HCT116 (cell line): ENCODE data around the gene IQCH. TPM values are rescaled to one million over a fixed set of nuclear protein-coding genes. Genes with fewer than 3 reads are reported as not detected.

Experiments
- ATAC-seq: fragments of 200-7000 bp; cut with Tn5 transposase; 2 replicates; pipeline ENCODE4 v1.9.1; 2020; ENCODE audit warnings: mild to moderate bottlenecking, moderate library complexity
- BruUV-seq: library from RNA; stranded (reverse); fragments of 400-500 nt; replicated peaks from 2 replicates; lab custom pipeline; 2021; lab: Mats Ljungman, UMichigan
- CTCF ChIA-PET: fragments of 300-600 bp; sonication (Branson Sonifier 250); formaldehyde crosslinking; loops from one replicate; lab custom pipeline; 2021; ENCODE audit warnings: antibody characterized with exemption; lab: Charles Lee
- POLR2A ChIA-PET: fragments of 300-600, 350-600 bp; sonication (Branson Sonifier 250); formaldehyde crosslinking; loops from one replicate; lab custom pipeline; 2021; ENCODE audit warnings: antibody characterized with exemption; lab: Charles Lee
- RAD21 ChIA-PET, 2 experiments: fragments of 300-600 bp; sonication (Branson Sonifier 250); formaldehyde crosslinking; loops; one replicate each; lab custom pipeline; 2023; ENCODE audit warnings: low total read pairs in 2 of 2; ENCODE audit not compliant: uncharacterized antibody in 2 of 2, unreplicated experiment in 2 of 2, low non-redundant PET in 1 of 2; lab: Charles Lee
- DNase-seq: peaks from one replicate; pipeline ENCODE4 v3.0.0-alpha.2; 2010; ENCODE audit warnings: low read depth, low spot score
- H2AFZ ChIP-seq: fragments of 200-600 bp; shearing (Covaris generic), sonication (generic); 2 replicates; pipeline ENCODE4 v1.6.1; 2017; ENCODE audit warnings: low read depth, mixed run types, mixed read lengths, antibody characterized with exemption, low read length; ENCODE audit not compliant: poor library complexity, severe bottlenecking
- H3K27ac ChIP-seq: 2 replicates; pipeline ENCODE4 v1.5.1; 2012; ENCODE audit warnings: low read depth, low read length
- H3K27me3 ChIP-seq: fragments of 200-600 bp; sonication (generic); 2 replicates; pipeline ENCODE4 v1.6.1; 2016; ENCODE audit warnings: mixed run types, low read length, mixed read lengths; ENCODE audit not compliant: insufficient read depth
- H3K36me3 ChIP-seq, 2 experiments: fragments of 200-500 bp in 1 of 2; fragments of 200-600 bp in 1 of 2; sonication (Bioruptor generic) in 1 of 2; sonication (generic) in 1 of 2; 2 replicates each; pipeline versions ENCODE4 v1.5.1 to v1.6.1; 2014 to 2016; ENCODE audit warnings: low read length in 2 of 2, inconsistent platforms in 1 of 2, mixed read lengths in 1 of 2, mixed run types in 1 of 2; ENCODE audit not compliant: insufficient read depth in 2 of 2, control insufficient read depth in 1 of 2
- H3K4me1 ChIP-seq, 2 experiments: fragments of 200-600 bp in 1 of 2; sonication (generic) in 1 of 2; 2 replicates each; pipeline versions ENCODE4 v1.5.1 to v1.6.1; 2012 to 2017; ENCODE audit warnings: low read length in 2 of 2, inconsistent platforms in 1 of 2, mild to moderate bottlenecking in 1 of 2, mixed read lengths in 1 of 2, mixed run types in 1 of 2, moderate library complexity in 1 of 2; ENCODE audit not compliant: insufficient read depth in 2 of 2, control insufficient read depth in 1 of 2
- H3K4me2 ChIP-seq: fragments of 200-600 bp; sonication (generic); 2 replicates; pipeline ENCODE4 v1.6.1; 2017; ENCODE audit warnings: mixed run types, low read length, mixed read lengths
- H3K4me3 ChIP-seq, 2 experiments: fragments of 200-600 bp in 1 of 2; sonication (generic) in 1 of 2; replicated peaks in 1 of 2; 2 replicates each; pipeline ENCODE4 v1.5.1; 2011 to 2016; ENCODE audit warnings: low read length in 2 of 2, control low read depth in 1 of 2, low read depth in 1 of 2, mild to moderate bottlenecking in 1 of 2, mixed read lengths in 1 of 2, mixed run types in 1 of 2
- H3K79me2 ChIP-seq: fragments of 200-600 bp; sonication (generic); 2 replicates; pipeline ENCODE4 v1.6.1; 2017; ENCODE audit warnings: mild to moderate bottlenecking, mixed run types, low read length, moderate library complexity, mixed read lengths; ENCODE audit not compliant: insufficient read depth
- H3K9ac ChIP-seq: fragments of 200-600 bp; sonication (generic); 2 replicates; pipeline ENCODE4 v1.6.1; 2016; ENCODE audit warnings: low read length, mixed read lengths
- H3K9me2 ChIP-seq: fragments of 200-600 bp; sonication (generic), shearing (Covaris generic); 2 replicates; pipeline ENCODE4 v1.6.1; 2017; ENCODE audit warnings: mixed run types, mild to moderate bottlenecking, moderate library complexity; ENCODE audit not compliant: insufficient read depth
- H3K9me3 ChIP-seq, 2 experiments: fragments of 200-500 bp in 1 of 2; fragments of 200-600 bp in 1 of 2; sonication (Bioruptor generic) in 1 of 2; sonication (generic) in 1 of 2; 2 replicates each; pipeline ENCODE4 v1.6.1; 2014 to 2017; ENCODE audit warnings: low read length in 2 of 2, mixed read lengths in 2 of 2, inconsistent platforms in 1 of 2, low read depth in 1 of 2, mild to moderate bottlenecking in 1 of 2, mixed run types in 1 of 2, moderate library complexity in 1 of 2; ENCODE audit not compliant: control insufficient read depth in 1 of 2, insufficient read depth in 1 of 2
- H4K20me1 ChIP-seq: fragments of 200-600 bp; sonication (generic), shearing (Covaris generic); 2 replicates; pipeline ENCODE4 v1.6.1; 2017; ENCODE audit warnings: mixed run types, mild to moderate bottlenecking, moderate library complexity; ENCODE audit not compliant: insufficient read depth
- ATF3 ChIP-seq: IDR thresholded peaks from 2 replicates; pipeline ENCODE4 v1.6.1; 2012
- CBX3 ChIP-seq: IDR thresholded peaks from 2 replicates; pipeline ENCODE4 v1.6.1; 2012; ENCODE audit warnings: low read depth
- CTCF ChIP-seq, 3 experiments: fragments of 200-600 bp in 1 of 3; sonication (generic) in 1 of 3; IDR thresholded peaks in 2 of 3; conservative IDR thresholded peaks in 1 of 3; 2 replicates each; pipeline ENCODE4 v1.5.1; 2012 to 2017; ENCODE audit warnings: low read depth in 2 of 3, low read length in 2 of 3, antibody characterized with exemption in 1 of 3, borderline replicate concordance in 1 of 3, control low read depth in 1 of 3, mild to moderate bottlenecking in 1 of 3, mixed read lengths in 1 of 3, mixed run types in 1 of 3, moderate library complexity in 1 of 3; ENCODE audit not compliant: insufficient read depth in 1 of 3
- ELF1 ChIP-seq: IDR thresholded peaks from 2 replicates; pipeline ENCODE4 v1.6.1; 2012; ENCODE audit warnings: low read depth, borderline replicate concordance
- JUND ChIP-seq: IDR thresholded peaks from 2 replicates; pipeline ENCODE4 v1.6.1; 2012
- POLR2A ChIP-seq: IDR thresholded peaks from 2 replicates; pipeline ENCODE4 v1.7.0; 2011; ENCODE audit warnings: borderline replicate concordance; ENCODE audit not compliant: insufficient read depth, insufficient read length; ENCODE audit errors: extremely low read depth
- SP1 ChIP-seq: IDR thresholded peaks from 2 replicates; pipeline ENCODE4 v1.6.1; 2012; ENCODE audit warnings: low read depth
- YY1 ChIP-seq: IDR thresholded peaks from 2 replicates; pipeline ENCODE4 v1.6.1; 2011; ENCODE audit warnings: low read length, low read depth, moderate library complexity, mild to moderate bottlenecking; ENCODE audit not compliant: insufficient replicate concordance; ENCODE audit errors: extremely low read depth
- ZBTB33 ChIP-seq: IDR thresholded peaks from 2 replicates; pipeline ENCODE4 v1.6.1; 2011; ENCODE audit warnings: mild to moderate bottlenecking, low read length, moderate library complexity; ENCODE audit not compliant: insufficient replicate concordance; ENCODE audit errors: extremely low read depth
- intact Hi-C: fragments of 100-400 bp; cut with micrococcal nuclease; formaldehyde crosslinking; loops from 2 replicates; pipeline ENCODE4 v1.10.0; 2022
- total RNA-seq: library from RNA; stranded (reverse); gene quantifications from one replicate; pipeline ENCODE4 v1.2.1, GENCODE V29; 2021; ENCODE audit not compliant: unreplicated experiment

The IQCH gene
- total RNA-seq, 1 experiment from 2014 or later, result 4.6 TPM

GRCh38 chr15:67253549-67254237 lies 893 bp upstream of the IQCH start:
- ChIA-PET RAD21 (no interaction called here), CTCF (interaction anchor here (1.5 kb wide), 1 partner anchor 13 kb away, joined by 3 read pairs; no protein-coding TSS in a partner anchor), POLR2A (interaction anchor here (1.5 kb wide), 1 partner anchor 105 kb away, joined by 3 read pairs; no protein-coding TSS in a partner anchor)
- H3K27me3 ChIP-seq, result no peaks in the 10 kb centered on the region
- DNase-seq, result no peak
- H3K4me2 ChIP-seq, result peak overlapping the region; percentile 74
- H3K36me3 ChIP-seq, result no peaks in the 10 kb centered on the region
- TSS peak; percentile 58 for BruUV-seq
- H3K4me3 ChIP-seq, result peak overlapping the region; percentile 77 to 96
- no peak overlapping the region for H2AFZ ChIP-seq
- no peak for ATAC-seq
- H3K9me3 ChIP-seq, result no peaks in the 10 kb centered on the region
- H3K9me2 ChIP-seq, result no peaks in the 10 kb centered on the region
- peak overlapping the region; percentile 87 for H3K9ac ChIP-seq
- intact Hi-C loops, result loop anchor here (10.0 kb wide), 1 partner anchor 1459 kb away; the partner anchor contains the start of gene DENND4A
- H3K79me2 ChIP-seq, result peaks cover 56% of the 10 kb centered on the region
- H3K27ac ChIP-seq, result peak overlapping the region; percentile 60
- peaks cover 7 to 21% of the 10 kb centered on the region in 2 experiments; a peak in 3 of 4 replicates for H3K4me1 ChIP-seq
- H4K20me1 ChIP-seq, result no peaks in the 10 kb centered on the region
- TF ChIP-seq YY1 (no peak), ELF1 (no peak), JUND (no peak)

- Histone ChIP-seq H3K79me2 (peaks cover 33% of the 10 kb centered on the region), H2AFZ (no peak overlapping the region), H3K9me3 (no peaks in the 10 kb centered on the region), H3K4me1 (peaks cover 7 to 21% of the 10 kb centered on the region in 2 experiments; a peak in 3 of 4 replicates), H3K27ac (no peak overlapping the region), H3K27me3 (no peaks in the 10 kb centered on the region), H3K9ac (no peak overlapping the region), H3K9me2 (no peaks in the 10 kb centered on the region), H3K4me3 (no peak overlapping the region), H4K20me1 (no peaks in the 10 kb centered on the region), H3K4me2 (peak overlapping the region; percentile 74), H3K36me3 (no peaks in the 10 kb centered on the region)
- no peak for DNase-seq
- RAD21 ChIA-PET, result interaction anchor here in 1 of 2 experiments (0.7 kb wide), 1 partner anchor 105 kb away, joined by 3 read pairs; no protein-coding TSS in a partner anchor
- ATAC-seq, result no peak
- CTCF ChIA-PET, result no interaction called here
- BruUV-seq, result no TSS peak
- POLR2A ChIA-PET, result no interaction called here
- intact Hi-C loops, result loop anchor here (10.0 kb wide), 1 partner anchor 1461 kb away; the partner anchor contains the start of gene DENND4A
- TF ChIP-seq ATF3, result no peak
- no peak for TF ChIP-seq CTCF (IDR thresholded peaks at IDR 0.05 in 2 of 3, conservative IDR thresholded peaks at IDR 0.05 in 1 of 3; ENCODE audit: borderline replicate concordance in 1 of 3, insufficient read depth in 1 of 3, low read depth in 2 of 3, low read length in 2 of 3)
- no peak for TF ChIP-seq JUND
- TF ChIP-seq YY1, result no peak
- no peak for TF ChIP-seq CBX3
- TF ChIP-seq POLR2A, result no peak
- TF ChIP-seq ELF1, result no peak
- no peak for TF ChIP-seq ZBTB33
- TF ChIP-seq SP1, result no peak
These were observed 1.5 kb downstream of the IQCH start for GRCh38 chr15:67256051-67256450.
